ENCODE measurements around the gene SLC2A8.

The SLC2A8 gene

DNA sequence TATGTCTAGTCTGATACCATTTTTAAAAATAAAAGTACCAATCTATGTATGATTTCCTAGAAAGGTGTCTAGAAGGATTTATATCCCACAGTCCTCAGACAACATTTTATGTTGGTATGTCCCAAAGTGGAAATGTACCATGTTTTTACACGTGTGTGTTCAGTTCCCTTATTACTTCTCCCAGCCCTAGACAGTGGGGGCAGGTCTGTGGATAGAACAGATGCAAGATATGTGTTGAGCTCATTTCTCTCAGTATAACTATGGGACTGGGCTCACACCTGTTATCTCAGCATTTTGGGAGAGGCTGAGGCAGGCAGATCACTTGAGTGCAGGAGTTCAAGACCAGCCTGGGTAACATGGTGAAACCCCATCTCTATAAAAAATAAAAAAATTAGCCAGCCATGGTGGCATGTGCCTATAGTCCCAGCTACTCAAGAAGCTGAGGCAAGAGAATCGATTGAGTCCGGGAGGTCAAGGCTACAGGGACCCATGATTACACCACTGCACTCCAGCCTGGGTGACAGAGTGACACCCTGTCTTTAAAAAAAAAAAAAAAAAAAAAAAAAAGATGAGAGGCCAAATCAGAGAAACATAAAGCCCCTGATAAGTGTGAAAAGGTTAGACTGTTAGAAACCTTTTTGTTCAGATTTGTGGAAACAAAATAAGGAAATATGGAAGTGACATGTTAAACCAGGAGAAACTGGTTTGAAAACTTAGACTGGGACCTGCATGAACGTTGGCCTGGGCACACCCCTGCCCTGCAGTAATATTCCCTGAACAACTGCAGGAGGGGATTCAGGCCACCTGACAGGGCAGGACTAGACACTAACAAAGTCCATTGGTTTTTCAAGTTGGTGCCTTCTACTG lies 7.4 kb upstream of the SLC2A8 start:
- no peak for DNase-seq (ENCODE audit: extremely low read depth, insufficient read length)
- Histone ChIP-seq H3K27me3 (replicated peaks; ENCODE audit: control insufficient read depth, insufficient read depth, low read length) (no peaks in the 10 kb centered on the region), H3K36me3 (ENCODE audit: control insufficient read depth, insufficient read depth, low read length) (no peaks in the 10 kb centered on the region), H3K4me3 (replicated peaks; ENCODE audit: low read depth, low read length) (no peak overlapping the region)
- TF ChIP-seq, protein P1, sequence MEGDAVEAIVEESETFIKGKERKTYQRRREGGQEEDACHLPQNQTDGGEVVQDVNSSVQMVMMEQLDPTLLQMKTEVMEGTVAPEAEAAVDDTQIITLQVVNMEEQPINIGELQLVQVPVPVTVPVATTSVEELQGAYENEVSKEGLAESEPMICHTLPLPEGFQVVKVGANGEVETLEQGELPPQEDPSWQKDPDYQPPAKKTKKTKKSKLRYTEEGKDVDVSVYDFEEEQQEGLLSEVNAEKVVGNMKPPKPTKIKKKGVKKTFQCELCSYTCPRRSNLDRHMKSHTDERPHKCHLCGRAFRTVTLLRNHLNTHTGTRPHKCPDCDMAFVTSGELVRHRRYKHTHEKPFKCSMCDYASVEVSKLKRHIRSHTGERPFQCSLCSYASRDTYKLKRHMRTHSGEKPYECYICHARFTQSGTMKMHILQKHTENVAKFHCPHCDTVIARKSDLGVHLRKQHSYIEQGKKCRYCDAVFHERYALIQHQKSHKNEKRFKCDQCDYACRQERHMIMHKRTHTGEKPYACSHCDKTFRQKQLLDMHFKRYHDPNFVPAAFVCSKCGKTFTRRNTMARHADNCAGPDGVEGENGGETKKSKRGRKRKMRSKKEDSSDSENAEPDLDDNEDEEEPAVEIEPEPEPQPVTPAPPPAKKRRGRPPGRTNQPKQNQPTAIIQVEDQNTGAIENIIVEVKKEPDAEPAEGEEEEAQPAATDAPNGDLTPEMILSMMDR (IDR thresholded peaks at IDR 0.05; ENCODE audit: insufficient read depth, low read length, poor library complexity, severe bottlenecking), result no peak

DNA sequence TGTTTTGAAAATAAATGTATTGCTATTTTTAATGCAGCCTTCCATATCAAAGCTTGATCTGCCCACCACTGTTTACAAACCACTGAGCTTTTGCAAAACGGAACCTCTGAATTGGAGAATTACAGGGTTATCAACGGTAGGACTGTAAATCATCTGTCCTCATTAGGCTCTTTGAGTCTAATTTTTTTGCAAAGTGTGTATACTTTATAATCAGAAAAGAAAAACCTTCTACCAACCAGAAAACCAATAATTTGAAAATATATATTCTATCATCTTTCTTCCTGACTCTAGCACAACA lies 6.8 kb upstream of the SLC2A8 start:
- H3K36me3 ChIP-seq (ENCODE audit: control insufficient read depth, insufficient read depth, low read length), result no peaks in the 10 kb centered on the region
- H3K4me3 ChIP-seq (replicated peaks; ENCODE audit: low read depth, low read length), result no peak overlapping the region
- no peak for DNase-seq (ENCODE audit: extremely low read depth, insufficient read length)
- H3K27me3 ChIP-seq (replicated peaks; ENCODE audit: control insufficient read depth, insufficient read depth, low read length), result no peaks in the 10 kb centered on the region
- TF ChIP-seq, protein P1 (IDR thresholded peaks at IDR 0.05; ENCODE audit: insufficient read depth, low read length, poor library complexity, severe bottlenecking), result no peak

DNA sequence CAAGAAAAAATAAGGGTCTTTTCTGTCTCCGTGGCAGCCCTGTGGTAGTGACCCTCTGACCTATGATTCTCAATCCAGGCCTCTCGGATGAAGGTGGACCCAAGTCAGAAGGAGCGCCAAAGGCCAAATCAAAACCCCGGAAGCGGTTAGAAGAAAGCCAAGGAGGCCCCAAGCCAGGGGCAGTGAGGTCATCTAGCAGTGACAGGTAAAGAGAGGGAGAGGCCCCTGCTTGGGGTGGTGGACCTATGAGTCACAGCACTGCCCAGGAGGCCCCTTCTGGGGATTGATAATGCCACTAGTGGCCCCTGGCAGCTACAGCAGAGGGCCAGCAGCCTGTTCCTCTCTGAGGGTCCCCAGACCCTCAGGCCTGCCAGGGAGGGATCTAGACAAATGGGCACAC lies 6.4 kb upstream of the SLC2A8 start:
- DNase-seq (ENCODE audit: extremely low read depth, insufficient read length), result no peak
- H3K36me3 ChIP-seq (ENCODE audit: control insufficient read depth, insufficient read depth, low read length), result no peaks in the 10 kb centered on the region
- TF ChIP-seq, protein P1 (IDR thresholded peaks at IDR 0.05; ENCODE audit: insufficient read depth, low read length, poor library complexity, severe bottlenecking), result no peak
- no peak overlapping the region for H3K4me3 ChIP-seq (replicated peaks; ENCODE audit: low read depth, low read length)
- no peaks in the 10 kb centered on the region for H3K27me3 ChIP-seq (replicated peaks; ENCODE audit: control insufficient read depth, insufficient read depth, low read length)

DNA sequence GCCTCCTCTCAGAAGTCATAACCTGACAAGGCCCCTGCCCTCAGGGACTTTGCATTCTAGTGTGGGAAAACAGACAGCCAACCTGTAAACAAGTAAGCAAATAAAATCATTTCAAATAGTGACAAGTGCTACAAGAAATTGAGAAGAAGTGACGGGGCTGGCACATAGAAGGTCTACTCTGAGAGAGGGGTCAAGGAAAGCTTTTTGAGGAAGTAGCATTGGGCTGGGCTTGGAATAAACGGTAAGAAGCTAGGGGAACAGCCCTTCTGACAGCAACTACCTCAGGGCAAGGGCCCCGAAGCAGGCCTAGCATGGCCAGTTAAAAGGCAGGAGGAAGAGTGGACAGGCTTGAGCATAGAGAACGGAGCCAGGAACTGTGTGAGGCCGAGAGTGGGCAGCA lies 4.8 kb upstream of the SLC2A8 start:
- DNase-seq (ENCODE audit: extremely low read depth, insufficient read length), result no peak
- Histone ChIP-seq H3K4me3 (replicated peaks; ENCODE audit: low read depth, low read length) (no peak overlapping the region), H3K27me3 (replicated peaks; ENCODE audit: control insufficient read depth, insufficient read depth, low read length) (no peaks in the 10 kb centered on the region), H3K36me3 (ENCODE audit: control insufficient read depth, insufficient read depth, low read length) (no peaks in the 10 kb centered on the region)
- TF ChIP-seq, protein P1 (IDR thresholded peaks at IDR 0.05; ENCODE audit: insufficient read depth, low read length, poor library complexity, severe bottlenecking), result no peak

DNA sequence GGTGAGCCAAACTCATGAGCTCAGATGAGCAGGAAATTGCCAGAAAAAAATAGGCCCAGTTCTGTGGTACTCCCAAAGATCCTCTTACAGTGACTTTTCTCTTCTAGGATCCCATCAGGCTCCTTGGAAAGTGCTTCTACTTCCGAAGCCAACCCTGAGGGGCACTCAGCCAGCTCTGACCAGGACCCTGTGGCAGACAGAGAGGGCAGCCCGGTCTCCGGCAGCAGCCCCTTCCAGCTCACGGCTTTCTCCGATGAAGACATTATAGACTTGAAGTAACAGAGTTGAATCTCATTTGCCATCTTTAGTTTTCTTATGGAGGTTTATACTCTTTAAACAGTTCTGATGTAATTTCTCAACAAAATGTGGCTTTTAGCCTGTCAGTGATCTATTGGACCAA lies 4.0 kb upstream of the SLC2A8 start:
- Histone ChIP-seq H3K4me3 (replicated peaks; ENCODE audit: low read depth, low read length) (no peak overlapping the region), H3K27me3 (replicated peaks; ENCODE audit: control insufficient read depth, insufficient read depth, low read length) (no peaks in the 10 kb centered on the region), H3K36me3 (ENCODE audit: control insufficient read depth, insufficient read depth, low read length) (no peaks in the 10 kb centered on the region)
- TF ChIP-seq, protein P1 (IDR thresholded peaks at IDR 0.05; ENCODE audit: insufficient read depth, low read length, poor library complexity, severe bottlenecking), result no peak
- no peak for DNase-seq (ENCODE audit: extremely low read depth, insufficient read length)

DNA sequence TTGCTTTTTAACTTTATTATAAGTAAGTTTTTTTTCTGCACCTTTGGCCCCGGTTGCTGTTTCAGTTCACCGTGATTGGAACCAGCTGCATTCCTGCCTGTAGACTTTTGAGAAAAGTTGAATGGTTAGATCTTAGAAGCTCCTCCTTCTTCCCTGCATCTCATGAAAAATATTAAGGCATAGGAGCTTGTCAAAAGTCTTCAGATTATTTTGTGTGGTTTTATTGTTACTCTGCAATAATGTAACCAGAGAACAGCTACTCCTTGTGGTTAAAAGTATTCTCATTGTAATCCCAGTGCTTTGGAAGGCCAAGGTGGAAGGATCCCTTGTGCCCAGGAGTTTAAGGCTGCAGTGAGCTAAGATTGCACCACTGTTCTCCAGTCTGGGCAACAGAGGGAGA lies 3.3 kb upstream of the SLC2A8 start:
- DNase-seq (ENCODE audit: extremely low read depth, insufficient read length), result no peak
- TF ChIP-seq, protein P1 (IDR thresholded peaks at IDR 0.05; ENCODE audit: insufficient read depth, low read length, poor library complexity, severe bottlenecking), result no peak
- no peaks in the 10 kb centered on the region for H3K27me3 ChIP-seq (replicated peaks; ENCODE audit: control insufficient read depth, insufficient read depth, low read length)
- H3K4me3 ChIP-seq (replicated peaks; ENCODE audit: low read depth, low read length), result no peak overlapping the region
- no peaks in the 10 kb centered on the region for H3K36me3 ChIP-seq (ENCODE audit: control insufficient read depth, insufficient read depth, low read length)
